K562 (cell line): ENCODE measurements around the gene PTPRO. TPM values are rescaled to one million over a fixed set of nuclear protein-coding genes. Genes with fewer than 3 reads are reported as not detected.

Experiments used
- ATAC-seq: fragments of 200-7000 bp; cut with Tn5 transposase; 3 replicates; pipeline ENCODE4 v1.9.1; 2020; ENCODE audit warnings: moderate library complexity
- BruUV-seq: library from RNA; stranded (reverse); fragments of 400-500 nt; replicated peaks from 2 replicates; lab custom pipeline; 2021; lab: Mats Ljungman, UMichigan
- CTCF ChIA-PET: fragments of 300-600 bp; formaldehyde crosslinking; extraction: SDS; loops from one replicate; lab custom pipeline; 2021; ENCODE audit warnings: low intra/inter-chr PET ratio; lab: Yijun Ruan, JAX
- POLR2A ChIA-PET: fragments of 300-600, 350-650 bp; sonication (Branson Sonifier 250); formaldehyde crosslinking; extraction: SDS; loops from one replicate; lab custom pipeline; 2021; ENCODE audit warnings: antibody characterized with exemption, inconsistent platforms; lab: Yijun Ruan, JAX
- DNase-seq, 4 experiments: peaks; one replicate each; pipeline versions ENCODE4 v3.0.0 to v3.0.0-alpha.2; 2011 to 2018; ENCODE audit warnings: low spot score in 3 of 4, mixed read lengths in 3 of 4; ENCODE audit errors: extremely low read depth in 1 of 4
- FAIRE-seq: peaks from 2 replicates; lab custom pipeline; 2011; peaks lifted over from hg19 to GRCh38; lab: Jason Lieb, UNC
- H2AFZ ChIP-seq: 2 replicates; pipeline ENCODE4 v1.6.0; 2011; ENCODE audit warnings: low read depth, low read length, control low read depth, inconsistent platforms
- H3K27ac ChIP-seq: fragments of 200-600 bp; 3 replicates; pipeline ENCODE4 v1.8.0; 2011; ENCODE audit warnings: low read depth, mild to moderate bottlenecking, control low read depth, inconsistent platforms, low read length, moderate library complexity, mixed read lengths; ENCODE audit errors: extremely low read depth
- H3K27me3 ChIP-seq, 2 experiments: fragments of 300-600 bp in 1 of 2; 2 replicates in 1 of 2; 3 replicates in 1 of 2; pipeline versions ENCODE4 v1.6.0 to v1.8.0; 2011; ENCODE audit warnings: inconsistent platforms in 2 of 2, low read length in 2 of 2, mild to moderate bottlenecking in 1 of 2, mixed read lengths in 1 of 2, moderate library complexity in 1 of 2; ENCODE audit not compliant: control insufficient read depth in 2 of 2, insufficient read depth in 2 of 2
- H3K36me3 ChIP-seq: fragments of 300-600 bp; 3 replicates; pipeline ENCODE4 v1.8.0; 2011; ENCODE audit warnings: mild to moderate bottlenecking, low read length, inconsistent platforms; ENCODE audit not compliant: control insufficient read depth, insufficient read depth
- H3K4me1 ChIP-seq, 2 experiments: fragments of 200-600 bp in 1 of 2; replicated peaks in 1 of 2; 2 replicates in 1 of 2; 3 replicates in 1 of 2; pipeline versions ENCODE4 v1.5.1 to v1.8.0; 2011; ENCODE audit warnings: inconsistent platforms in 2 of 2, low read length in 2 of 2, mild to moderate bottlenecking in 1 of 2, mixed read lengths in 1 of 2, moderate library complexity in 1 of 2; ENCODE audit not compliant: control insufficient read depth in 2 of 2, insufficient read depth in 2 of 2
- H3K4me2 ChIP-seq: 2 replicates; pipeline ENCODE4 v1.6.1; 2011; ENCODE audit warnings: low read length, control low read depth, inconsistent platforms, mixed read lengths; ENCODE audit not compliant: insufficient read depth
- H3K4me3 ChIP-seq: fragments of 200-600 bp; sonication (generic), shearing (Covaris generic); 2 replicates; pipeline ENCODE4 v1.5.1; 2016; ENCODE audit warnings: control low read depth, inconsistent platforms
- H3K79me2 ChIP-seq: fragments of 200-600 bp; 3 replicates; pipeline ENCODE4 v1.8.0; 2011; ENCODE audit warnings: low read length, inconsistent platforms; ENCODE audit not compliant: control insufficient read depth, insufficient read depth
- H3K9ac ChIP-seq, 2 experiments: 2 replicates each; pipeline versions ENCODE4 v1.6.0 to v1.6.1; 2011; ENCODE audit warnings: low read depth in 2 of 2, low read length in 2 of 2, control low read depth in 1 of 2, inconsistent platforms in 1 of 2, mild to moderate bottlenecking in 1 of 2, mixed read lengths in 1 of 2; ENCODE audit not compliant: insufficient read depth in 1 of 2
- H3K9me1 ChIP-seq: one replicate; pipeline ENCODE4 v1.6.0; 2011; ENCODE audit warnings: inconsistent platforms, mild to moderate bottlenecking, low read length, moderate library complexity; ENCODE audit not compliant: control insufficient read depth, insufficient read depth
- H3K9me3 ChIP-seq: replicated peaks from 2 replicates; pipeline ENCODE4 v1.5.1; 2011; ENCODE audit warnings: low read depth, low read length, inconsistent platforms; ENCODE audit not compliant: control insufficient read depth, insufficient read depth
- H4K20me1 ChIP-seq: replicated peaks from 2 replicates; pipeline ENCODE4 v1.6.1; 2011; ENCODE audit warnings: low read length, inconsistent platforms, mixed read lengths; ENCODE audit not compliant: control insufficient read depth, insufficient read depth
- DNMT1 ChIP-seq: fragments of 450-650 bp; IDR thresholded peaks from 2 replicates; pipeline ENCODE4 v1.6.1; 2016; ENCODE audit warnings: antibody characterized with exemption, mild to moderate bottlenecking
- E4F1 ChIP-seq: fragments of 250-450 bp; sonication (Bioruptor Pico); IDR thresholded peaks from 2 replicates; pipeline ENCODE4 v1.5.0; 2021; ENCODE audit warnings: mild to moderate bottlenecking, borderline replicate concordance
- ELF4 ChIP-seq: fragments of 450-650 bp; formaldehyde crosslinking; IDR thresholded peaks from 2 replicates; pipeline ENCODE4 v1.4.0; 2022; ENCODE audit warnings: missing genetic modification characterization
- MAFF ChIP-seq: IDR thresholded peaks from 2 replicates; pipeline ENCODE4 v1.6.1; 2012; ENCODE audit warnings: low read length, improper control_type of control experiment
- SRF ChIP-seq, 2 experiments: fragments of 250-450, 450-650 bp in 1 of 2; sonication (Bioruptor Pico) in 1 of 2; sonication (generic) in 1 of 2; formaldehyde crosslinking; IDR thresholded peaks; 2 replicates each; pipeline versions ENCODE4 v1.5.0 to v1.5.1; 2020 to 2022; ENCODE audit warnings: mild to moderate bottlenecking in 1 of 2, missing genetic modification reagents in 1 of 2
- WGBS: fragments of 100-300 bp; shearing (Covaris generic); methylation state at CpG from one replicate; pipeline ENCODE4 v1.1.6; 2016; ENCODE audit warnings: low coverage, mixed read lengths; ENCODE audit not compliant: insufficient coverage; ENCODE audit errors: missing lambda C conversion rate; 5-methylcytosine and 5-hydroxymethylcytosine counted together
- in situ Hi-C: fragments of 300-500 bp; cut with MboI; formaldehyde crosslinking; loops from 4 replicates; pipeline ENCODE4 v1.15.0; 2018; ENCODE audit warnings: inconsistent platforms, mixed read lengths
- intact Hi-C: fragments of 100-400 bp; cut with micrococcal nuclease; formaldehyde crosslinking; loops from 2 replicates; pipeline ENCODE4 v1.14.2; 2022
- polyA plus RNA-seq, 8 experiments: library from polyadenylated mRNA; depleted of rRNA in 4 of 8; stranded (reverse) in 5 of 8; unstranded in 3 of 8; fragments of >200 nt; fragmentation: Nextera tagmentation in 2 of 8; fragmentation: Illumina TruSeq in 1 of 8; extraction: Ambion mirVana in 2 of 8; extraction: Trizol in 1 of 8; gene quantifications; 2 replicates each; pipeline versions ENCODE4 v1.2.1 to v1.2.3, GENCODE V29; 2011 to 2014; ENCODE audit warnings: inconsistent platforms in 1 of 8, missing spikeins in 1 of 8
- total RNA-seq, 7 experiments: library from RNA; depleted of rRNA in 6 of 7; stranded (reverse); fragments of >200 nt in 6 of 7; fragmentation: Illumina TruSeq in 2 of 7; extraction: Trizol in 2 of 7; gene quantifications; 2 replicates each; pipeline versions ENCODE4 v1.2.1 to v1.2.3, GENCODE V29; 2011 to 2021; ENCODE audit warnings: low replicate concordance in 1 of 7

Gene PTPRO
- total and polyA plus RNA-seq, 9 of the 15 experiments (the other 6 are each of a cell fraction or from before 2014, with no cell fraction given), result 0.22 TPM; not detected in 8

GRCh38 chr12:15387772-15388171 lies 65.5 kb downstream of the PTPRO start:
- H3K9me3 ChIP-seq, result no peaks in the 10 kb centered on the region
- no peak for TF ChIP-seq ELF4 (CRISPR knock-in tag)
- TF ChIP-seq SRF (CRISPR knock-in tag; IDR thresholded peaks at IDR 0.05), result no peak
- no peak for TF ChIP-seq MAFF
- TF ChIP-seq DNMT1, result no peak
- no peak for TF ChIP-seq E4F1 (CRISPR knock-in tag)
- DNase-seq (no peak), FAIRE-seq (no peak), ATAC-seq (no peak)
- no peak overlapping the region for H2AFZ ChIP-seq
- H3K4me3 ChIP-seq, result no peak overlapping the region
- H3K27me3 ChIP-seq, result no peaks in the 10 kb centered on the region
- H3K9ac ChIP-seq, result no peak overlapping the region
- ChIA-PET POLR2A (no interaction called here), CTCF (no interaction called here)
- H3K4me1 ChIP-seq, result no peaks in the 10 kb centered on the region
- no peak overlapping the region for H3K4me2 ChIP-seq
- no TSS peak for BruUV-seq
- intact Hi-C loops, result no loop called here
- no peaks in the 10 kb centered on the region for H3K79me2 ChIP-seq
- no peaks in the 10 kb centered on the region for H4K20me1 ChIP-seq
- no peak overlapping the region for H3K27ac ChIP-seq
- H3K9me1 ChIP-seq, result no peaks in the 10 kb centered on the region
- in situ Hi-C loops, result no loop called here
- 0% methylated on average over 1 of the region's 1 CpG for WGBS
- H3K36me3 ChIP-seq, result no peaks in the 10 kb centered on the region
